T47D (cell line): ENCODE measurements around the gene ARFGEF3.

Source experiments
- DNase-seq, 2 experiments: peaks; one replicate each; pipeline versions ENCODE4 v3.0.0 to v3.0.0-alpha.2; 2011 to 2012; ENCODE audit warnings: low read depth in 1 of 2, low spot score in 1 of 2
- JUND ChIP-seq: IDR thresholded peaks from 2 replicates; pipeline ENCODE4 v1.6.1; 2012; ENCODE audit warnings: low read depth
- in situ Hi-C: cut with HindIII; loops from 2 replicates; pipeline ENCODE4 v1.10.0; 2016; ENCODE audit warnings: low sequenced_read_pairs, low pct_unique_long_range_greater_than_20kb

The ARFGEF3 gene

DNA sequence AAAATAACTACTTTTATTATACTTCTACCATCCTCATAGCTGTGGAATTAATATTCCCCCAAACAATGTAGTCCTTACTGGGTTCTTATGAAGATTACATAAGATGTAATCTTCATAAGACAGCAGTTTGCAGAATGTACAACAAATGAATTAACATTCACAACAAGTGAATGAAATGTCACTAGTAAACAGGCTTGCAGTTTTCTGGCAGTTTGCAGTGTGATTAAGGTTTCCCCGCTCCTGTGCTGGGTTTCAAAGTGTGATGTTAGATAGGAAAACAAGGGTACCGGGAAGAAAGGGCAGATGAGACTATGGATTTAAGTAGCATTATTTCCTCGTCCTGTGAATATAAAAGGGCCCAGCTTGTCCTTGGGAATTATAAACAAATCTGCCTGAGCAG lies 22.5 kb downstream of the ARFGEF3 start:
- no peak for TF ChIP-seq JUND
- in situ Hi-C loops: no loop called here

DNA sequence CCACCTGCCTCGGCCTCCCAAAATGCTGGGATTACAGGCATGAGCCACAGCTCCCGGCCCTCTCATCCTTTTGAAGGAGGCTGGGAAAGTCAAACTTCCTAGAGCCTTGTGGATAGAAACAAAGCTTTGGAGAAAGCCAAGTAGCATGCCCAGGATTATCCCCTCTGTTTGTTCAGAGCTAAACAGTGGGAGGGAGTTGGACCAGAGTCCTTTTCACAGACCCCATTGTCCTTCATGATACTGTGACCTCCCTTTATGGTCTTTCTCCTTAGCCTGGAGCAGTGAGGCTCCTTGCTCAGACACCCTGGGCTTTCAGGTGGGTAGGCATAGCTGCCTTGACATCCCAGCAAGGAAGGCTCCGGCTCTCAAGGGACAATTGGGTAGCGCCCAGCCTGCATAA lies 25.4 kb downstream of the ARFGEF3 start:
- no peak for TF ChIP-seq JUND
- in situ Hi-C loops: no loop called here

More for the DNA sequence above, 22.5 kb downstream of the ARFGEF3 start:
- no peak for DNase-seq

DNA sequence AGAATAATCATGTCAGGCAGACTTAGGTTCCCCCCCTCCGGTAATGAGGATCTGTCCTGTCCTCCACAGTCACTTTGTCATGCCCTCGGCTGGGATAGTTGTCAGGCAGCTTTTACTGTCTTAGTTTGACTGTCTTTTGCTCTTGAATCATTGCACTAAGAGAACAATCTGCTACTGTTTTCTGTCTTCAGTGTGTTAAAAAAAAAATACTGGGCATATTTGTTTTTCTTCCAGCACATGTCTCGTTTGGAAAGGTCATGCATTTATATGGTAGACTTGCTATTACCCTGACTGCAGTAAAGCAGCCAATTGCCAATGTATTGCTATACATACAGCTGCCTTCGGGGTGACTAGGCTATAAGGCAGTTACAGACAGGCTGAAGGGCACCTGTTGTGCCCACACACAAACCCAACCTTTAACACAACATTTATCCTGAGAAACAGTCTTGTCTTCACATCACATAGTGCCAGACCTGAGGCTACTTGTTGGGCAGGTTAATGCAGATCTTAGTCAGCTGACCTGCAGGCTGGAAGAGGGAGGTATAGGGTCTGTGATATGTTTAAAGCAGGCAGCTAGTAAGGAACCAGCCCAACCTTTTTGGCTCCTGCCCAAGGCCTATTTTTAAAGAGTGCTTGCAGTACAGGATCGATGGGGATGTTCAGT lies 26.7 kb downstream of the ARFGEF3 start:
- DNase-seq: peak in 1 of 2 experiments; percentile 60
- no peak for TF ChIP-seq JUND
- in situ Hi-C loops: no loop called here

More for the DNA sequence above, 25.4 kb downstream of the ARFGEF3 start:
- DNase-seq: no peak

DNA sequence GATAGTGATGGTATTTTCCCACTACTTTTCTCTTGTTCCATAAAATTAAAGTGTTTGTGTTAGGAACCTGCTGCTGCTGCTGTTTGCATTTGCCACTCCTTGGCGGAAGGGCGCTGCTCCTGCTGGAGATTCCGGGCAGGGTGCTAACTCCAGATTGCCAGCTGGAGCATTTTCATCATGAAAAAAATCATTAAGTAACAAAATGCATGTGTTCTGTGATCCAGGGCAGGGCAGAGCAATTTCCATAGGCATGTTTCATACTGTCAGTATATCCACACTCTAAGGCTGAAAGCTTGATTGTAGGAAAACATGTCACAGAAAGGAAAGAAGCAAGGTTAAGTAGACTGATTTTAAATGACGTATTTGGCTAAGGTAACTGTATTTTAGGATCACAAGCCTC lies 32.5 kb downstream of the ARFGEF3 start:
- no peak for TF ChIP-seq JUND
- no peak for DNase-seq
- in situ Hi-C loops: no loop called here

DNA sequence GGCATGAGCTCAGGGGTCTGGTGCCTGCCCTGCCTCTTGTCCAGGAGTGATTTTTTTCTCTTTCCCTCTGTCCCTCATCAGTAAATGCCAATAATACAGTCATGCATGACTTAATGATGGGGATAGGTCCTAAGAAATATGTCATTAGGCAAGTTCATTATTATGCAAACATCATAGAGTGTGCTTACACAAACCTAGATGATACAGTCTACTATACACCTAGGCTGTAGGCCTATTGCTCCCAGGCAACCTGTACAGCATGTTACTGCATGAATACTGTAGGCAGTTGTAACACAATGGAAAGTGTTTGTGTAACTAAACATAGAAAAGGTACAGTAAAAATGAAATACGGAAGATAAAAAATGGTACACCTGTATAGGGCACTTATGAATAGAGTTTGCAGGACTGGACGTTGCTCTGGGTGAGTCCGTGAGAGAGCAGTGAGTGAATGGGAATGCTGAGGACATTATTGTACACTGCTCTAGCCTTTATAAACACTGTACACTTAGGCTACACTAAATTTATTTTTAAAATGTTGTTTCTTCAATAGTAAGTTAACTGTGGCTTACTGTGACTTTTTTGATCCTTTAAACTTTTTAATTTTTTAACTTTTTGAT lies 34.5 kb downstream of the ARFGEF3 start:
- DNase-seq: no peak
- no peak for TF ChIP-seq JUND
- in situ Hi-C loops: no loop called here

- DNase-seq: no peak
- TF ChIP-seq JUND: no peak
- in situ Hi-C loops: no loop called here
Measured at GRCh38 chr6:138197570-138197969, 35.8 kb downstream of the ARFGEF3 start.

GRCh38 chr6:138198430-138199091 lies 36.8 kb downstream of the ARFGEF3 start:
- TF ChIP-seq JUND: no peak

DNA sequence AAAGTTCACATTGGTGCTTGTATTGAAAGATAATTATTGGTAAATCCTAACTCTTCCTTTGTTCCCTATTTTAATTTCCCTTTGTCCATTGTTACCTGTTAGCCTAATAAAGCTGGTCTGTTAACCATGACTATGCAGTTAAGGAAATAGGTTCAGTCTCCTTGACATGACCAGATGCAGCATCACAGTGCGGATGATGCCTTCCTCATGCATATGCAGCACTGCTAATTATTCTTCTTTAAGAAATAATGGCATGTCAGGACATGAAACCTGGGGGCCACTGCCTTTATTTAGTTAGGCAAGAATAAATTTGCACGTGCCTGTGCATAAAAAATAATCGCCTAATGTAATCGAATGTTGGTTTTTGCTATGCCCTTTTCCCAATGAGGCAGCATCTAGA lies 40.1 kb downstream of the ARFGEF3 start:
- no peak for DNase-seq
- TF ChIP-seq JUND: no peak
- in situ Hi-C loops: no loop called here

More at GRCh38 chr6:138198430-138199091, 36.8 kb downstream of the ARFGEF3 start:
- DNase-seq: no peak
- in situ Hi-C loops: no loop called here

- no peak for TF ChIP-seq JUND
- in situ Hi-C loops: no loop called here
- no peak for DNase-seq
Measured at GRCh38 chr6:138203315-138203714, 41.6 kb downstream of the ARFGEF3 start.

GRCh38 chr6:138204303-138204702 lies 42.6 kb downstream of the ARFGEF3 start:
- DNase-seq: no peak
- in situ Hi-C loops: no loop called here
- TF ChIP-seq JUND: no peak

DNA sequence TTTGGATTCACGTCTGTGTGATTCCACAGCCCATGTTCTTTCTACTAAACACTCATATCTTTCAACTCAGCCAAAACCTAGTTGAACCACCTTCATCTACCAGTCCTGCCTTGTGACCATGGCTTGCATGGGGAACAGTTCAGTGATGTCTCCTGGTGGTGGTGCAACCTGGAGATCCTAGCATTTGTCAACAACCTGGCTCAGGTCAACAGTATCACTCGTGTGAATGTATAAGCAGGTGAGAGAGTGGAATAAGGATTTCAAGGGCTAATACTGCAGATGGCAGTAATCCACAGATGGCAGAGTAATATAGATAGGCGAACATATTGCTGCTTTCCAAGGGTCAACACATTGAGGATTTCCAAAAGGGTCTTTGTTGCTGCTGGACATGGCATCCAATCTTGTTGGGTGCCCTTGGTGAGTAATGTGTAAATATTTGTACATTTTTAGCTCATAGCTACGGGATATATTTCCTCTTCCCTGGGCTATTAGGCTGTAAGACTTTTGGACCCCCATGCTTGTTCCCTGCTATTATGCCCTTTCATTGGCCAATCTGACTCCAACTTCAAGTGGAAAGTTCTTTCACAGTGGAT lies 43.1 kb downstream of the ARFGEF3 start:
- in situ Hi-C loops: no loop called here
- TF ChIP-seq JUND: no peak
- DNase-seq: no peak

GRCh38 chr6:138205437-138206094 lies 43.8 kb downstream of the ARFGEF3 start:
- no peak for TF ChIP-seq JUND
- DNase-seq: no peak
- in situ Hi-C loops: no loop called here

GRCh38 chr6:138206862-138207261 lies 45.1 kb downstream of the ARFGEF3 start:
- no peak for DNase-seq
- no peak for TF ChIP-seq JUND
- in situ Hi-C loops: no loop called here
